ENCODE data around the gene TIMMDC1.

Gene TIMMDC1, protein sequence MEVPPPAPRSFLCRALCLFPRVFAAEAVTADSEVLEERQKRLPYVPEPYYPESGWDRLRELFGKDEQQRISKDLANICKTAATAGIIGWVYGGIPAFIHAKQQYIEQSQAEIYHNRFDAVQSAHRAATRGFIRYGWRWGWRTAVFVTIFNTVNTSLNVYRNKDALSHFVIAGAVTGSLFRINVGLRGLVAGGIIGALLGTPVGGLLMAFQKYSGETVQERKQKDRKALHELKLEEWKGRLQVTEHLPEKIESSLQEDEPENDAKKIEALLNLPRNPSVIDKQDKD

DNA sequence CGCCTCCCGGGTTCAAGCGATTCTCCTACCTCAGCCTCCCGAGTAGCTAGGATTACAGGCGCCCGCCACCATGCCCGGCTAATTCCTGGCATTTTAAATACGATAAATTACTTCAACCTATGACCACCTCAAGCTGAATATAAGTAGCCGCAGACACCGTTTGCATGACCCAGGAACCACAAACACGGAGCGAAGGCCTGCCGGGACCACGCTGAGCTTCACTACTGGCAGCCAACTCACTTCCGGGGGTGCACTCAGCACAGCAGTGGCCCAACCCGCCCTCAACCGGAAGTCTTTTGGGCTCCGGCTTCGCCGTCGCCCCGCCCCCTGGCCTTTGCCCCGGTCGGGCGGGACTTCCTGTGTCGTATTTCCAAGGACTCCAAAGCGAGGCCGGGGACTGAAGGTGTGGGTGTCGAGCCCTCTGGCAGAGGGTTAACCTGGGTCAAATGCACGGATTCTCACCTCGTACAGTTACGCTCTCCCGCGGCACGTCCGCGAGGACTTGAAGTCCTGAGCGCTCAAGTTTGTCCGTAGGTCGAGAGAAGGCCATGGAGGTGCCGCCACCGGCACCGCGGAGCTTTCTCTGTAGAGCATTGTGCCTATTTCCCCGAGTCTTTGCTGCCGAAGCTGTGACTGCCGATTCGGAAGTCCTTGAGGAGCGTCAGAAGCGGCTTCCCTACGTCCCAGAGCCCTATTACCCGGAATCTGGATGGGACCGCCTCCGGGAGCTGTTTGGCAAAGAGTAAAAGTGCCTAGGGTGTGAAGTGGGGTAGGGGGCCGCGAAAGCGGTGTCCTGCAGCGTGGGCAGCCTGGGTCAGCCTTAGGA lies at the start of gene TIMMDC1:
TSS of gene TIMMDC1 (plus strand) at position 362 of the 826 bp plus-strand sequence. CDS start at position 549, 187 bp downstream.
- peak; percentile 75 for DNase-seq

DNA sequence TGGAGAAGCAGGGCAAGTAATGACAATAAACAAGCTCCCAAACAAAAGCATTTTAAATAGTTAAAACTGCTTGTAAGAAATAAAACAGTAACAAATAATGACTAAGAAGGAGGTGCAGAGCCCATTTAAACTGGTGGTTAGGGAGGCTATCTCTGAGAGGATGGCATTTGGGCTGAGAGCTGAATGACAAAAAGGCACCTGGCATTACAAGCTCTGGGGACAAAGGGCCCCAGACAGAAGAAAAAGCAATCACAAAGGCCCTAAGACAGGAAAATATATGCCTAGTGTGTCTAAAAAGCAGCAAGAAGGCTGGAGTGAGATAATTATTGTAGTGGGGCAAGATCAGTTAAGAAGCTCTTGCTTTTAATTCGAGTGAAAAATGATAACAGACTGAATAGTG lies 44.5 kb upstream of the TIMMDC1 start:
- no peak for DNase-seq

DNA sequence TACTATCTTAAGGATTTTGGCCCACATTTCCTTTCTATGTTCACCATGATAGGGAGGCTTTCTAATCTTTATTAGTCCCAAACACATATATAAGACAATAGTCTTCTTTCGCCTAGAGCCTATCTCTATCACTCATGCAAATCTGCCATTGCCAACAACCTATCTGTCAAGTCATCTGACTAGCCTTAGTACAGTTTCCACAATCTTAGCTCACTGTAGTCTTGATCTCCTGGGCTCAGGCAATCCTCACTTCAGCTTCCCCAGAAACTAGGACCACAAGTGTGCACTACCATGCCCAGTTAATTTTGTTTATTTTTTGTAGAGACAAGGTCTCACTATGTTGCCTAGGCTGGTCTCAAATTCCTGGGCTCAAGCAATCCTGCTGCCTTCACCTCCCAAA lies 41.9 kb upstream of the TIMMDC1 start:
- DNase-seq = no peak

DNA sequence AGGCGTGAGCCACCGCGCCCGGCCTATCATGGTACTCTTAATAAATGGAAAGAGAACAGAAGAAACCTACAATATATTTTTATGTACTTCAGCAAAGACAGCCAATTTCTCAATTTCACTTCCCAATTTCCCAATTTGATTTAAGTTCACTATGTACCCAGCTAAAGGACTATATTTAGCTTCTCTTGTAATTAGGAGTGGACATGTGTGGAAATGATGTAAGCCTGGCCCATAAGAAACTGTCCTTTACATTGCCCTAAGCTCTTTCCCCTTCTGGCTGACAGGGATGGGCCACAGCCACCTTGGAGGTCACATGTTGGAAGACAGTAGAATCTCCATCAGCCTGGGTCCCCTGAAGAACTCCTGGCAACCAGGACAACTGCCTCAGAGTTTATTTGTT lies 41.1 kb upstream of the TIMMDC1 start:
- no peak for DNase-seq

DNA sequence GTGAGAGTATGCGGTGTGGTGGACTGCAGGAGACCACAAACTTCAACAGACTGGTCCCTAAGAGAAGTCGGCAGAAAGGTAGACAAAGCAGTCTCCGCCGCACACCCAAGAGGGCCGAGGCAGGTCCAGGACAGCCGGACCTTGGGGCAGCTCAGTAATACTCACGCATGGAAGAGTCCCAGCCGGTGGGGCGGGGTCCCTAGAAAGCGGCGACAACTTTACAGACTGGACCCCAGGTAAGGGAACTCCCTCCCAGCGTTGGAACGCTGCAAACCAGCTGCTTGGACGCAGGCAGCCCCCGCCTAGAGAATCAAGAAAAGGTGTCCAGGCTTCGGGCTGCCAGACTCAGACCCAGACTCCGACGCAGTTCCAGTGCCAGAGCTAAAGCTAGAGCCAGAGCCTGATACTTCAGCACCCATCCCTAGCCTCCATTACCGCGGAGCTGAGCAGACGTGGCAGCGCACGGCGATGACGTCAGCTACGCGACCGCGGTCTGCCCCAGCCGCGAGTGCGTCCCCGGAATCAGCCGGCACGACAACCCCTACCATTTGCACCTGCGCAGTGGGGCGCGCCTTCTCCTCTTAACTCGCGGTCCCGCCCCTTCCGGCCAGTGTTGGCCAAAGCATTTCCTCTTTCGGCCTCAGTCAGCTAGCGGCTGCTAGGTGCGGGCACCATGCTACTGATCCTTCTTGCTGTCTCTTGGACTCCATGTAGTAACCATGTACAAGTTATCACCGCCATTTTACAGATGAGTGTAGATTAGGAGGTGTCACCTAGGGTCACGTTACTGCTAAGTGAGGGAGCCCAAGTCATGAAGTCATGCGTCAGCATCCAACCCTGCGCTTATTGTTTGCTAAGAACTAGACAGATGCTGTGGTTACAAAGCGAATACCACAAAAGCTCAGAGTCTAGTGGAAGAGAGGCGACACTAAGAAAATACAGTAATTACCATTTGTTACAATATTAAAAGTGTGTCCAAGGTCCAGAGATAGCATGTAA lies 34.9 kb upstream of the TIMMDC1 start, which contains the start of gene TMEM39A:
TSS of gene TMEM39A (minus strand) at position 445 of the 999 bp plus-strand sequence. CDS start 1,541 bp downstream, outside the sequence.
- peak; percentile 83 for DNase-seq

DNA sequence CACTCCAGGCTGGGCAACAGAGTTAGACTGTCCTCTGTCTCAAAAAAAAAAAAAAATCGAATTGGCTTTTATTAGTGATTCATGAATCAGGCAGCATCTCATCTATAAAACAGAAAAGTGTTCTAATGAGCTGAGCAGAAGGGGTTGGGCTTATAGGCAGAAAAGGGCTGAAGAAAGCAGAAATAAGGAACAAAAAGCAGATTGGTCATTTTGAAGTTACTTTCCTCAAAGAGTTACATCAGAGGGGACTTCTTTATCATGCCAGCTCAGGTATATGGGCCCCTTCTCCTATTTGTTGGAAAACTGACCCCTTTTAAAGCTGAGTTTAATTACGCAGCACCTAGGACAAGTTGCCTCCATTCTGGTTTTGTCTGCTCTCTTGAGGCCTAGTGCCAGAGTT lies 30.3 kb upstream of the TIMMDC1 start:
- DNase-seq = no peak

DNA sequence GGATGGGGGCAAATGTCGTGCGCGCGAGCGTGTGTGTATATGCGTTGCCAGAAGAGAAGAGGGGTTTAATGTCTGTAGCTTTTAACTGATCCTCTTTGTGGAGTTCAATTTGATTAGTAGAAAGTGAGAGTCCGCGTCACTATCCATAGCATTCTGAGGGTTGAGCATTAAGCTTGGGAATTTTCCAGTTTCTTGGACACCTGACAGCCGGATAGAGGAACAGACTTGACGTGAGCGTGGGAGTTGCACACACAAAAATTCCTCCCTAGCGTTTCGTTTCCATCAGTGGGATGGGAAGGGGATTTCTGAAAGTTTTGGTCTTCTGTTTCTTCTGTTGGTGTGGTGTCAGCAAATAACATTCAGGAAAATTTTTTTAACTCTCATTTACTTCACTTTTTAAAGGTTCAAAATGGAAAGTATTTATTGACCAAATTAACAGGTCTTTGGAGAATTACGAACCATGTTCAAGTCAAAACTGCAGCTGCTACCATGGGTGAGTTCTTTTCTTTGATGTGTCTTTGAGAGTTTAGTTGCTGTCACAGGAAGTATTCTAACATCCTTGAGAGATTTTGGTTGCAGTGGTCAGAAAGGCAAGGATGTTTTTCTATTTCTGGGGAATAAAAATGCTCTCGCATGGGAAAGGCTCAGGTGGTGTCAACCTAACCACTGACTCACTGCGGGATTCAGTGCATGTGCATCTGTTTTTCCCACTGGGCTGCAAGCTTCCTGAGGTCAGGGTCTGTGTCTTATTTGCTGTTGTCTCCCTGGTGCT lies 28.7 kb upstream of the TIMMDC1 start:
- no peak for DNase-seq

DNA sequence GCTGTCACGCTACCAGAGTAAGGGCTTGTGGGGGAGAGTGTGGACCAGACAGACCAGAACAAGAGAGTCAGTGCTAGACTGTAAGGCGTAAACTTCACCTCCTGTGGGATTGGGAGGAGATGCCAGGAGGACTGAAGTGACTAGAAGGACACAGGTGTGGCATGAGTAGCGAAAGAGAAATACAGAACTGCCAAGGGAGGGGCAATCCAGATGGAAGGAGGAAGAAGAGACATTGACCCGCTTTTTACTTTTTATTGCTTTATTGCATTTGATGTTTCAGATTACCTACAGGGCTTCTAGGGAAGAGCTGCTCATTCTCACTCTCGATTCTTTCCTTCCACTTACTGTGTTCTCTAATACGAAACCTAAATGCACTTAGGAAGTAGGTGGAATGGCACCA lies 27.5 kb upstream of the TIMMDC1 start:
- DNase-seq = no peak

DNA sequence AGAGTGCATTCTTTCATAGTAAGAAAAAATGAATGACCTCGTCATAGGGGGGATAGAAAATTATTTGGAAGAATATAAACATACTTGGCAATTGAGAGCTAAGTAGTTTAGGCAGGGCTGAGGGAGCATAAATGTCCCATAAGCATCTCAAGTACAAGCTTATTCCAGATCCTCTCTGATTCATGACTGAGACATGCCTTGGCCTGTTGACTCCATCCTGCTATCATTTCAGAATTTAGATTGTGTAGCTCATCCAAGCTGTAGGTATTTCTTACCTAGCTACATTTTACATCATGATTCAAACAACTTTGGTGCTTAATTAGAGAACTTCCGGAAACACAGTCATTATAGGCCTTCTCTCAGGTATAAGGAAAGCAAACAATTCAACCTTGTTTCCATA lies 17.3 kb upstream of the TIMMDC1 start:
- no peak for DNase-seq

DNA sequence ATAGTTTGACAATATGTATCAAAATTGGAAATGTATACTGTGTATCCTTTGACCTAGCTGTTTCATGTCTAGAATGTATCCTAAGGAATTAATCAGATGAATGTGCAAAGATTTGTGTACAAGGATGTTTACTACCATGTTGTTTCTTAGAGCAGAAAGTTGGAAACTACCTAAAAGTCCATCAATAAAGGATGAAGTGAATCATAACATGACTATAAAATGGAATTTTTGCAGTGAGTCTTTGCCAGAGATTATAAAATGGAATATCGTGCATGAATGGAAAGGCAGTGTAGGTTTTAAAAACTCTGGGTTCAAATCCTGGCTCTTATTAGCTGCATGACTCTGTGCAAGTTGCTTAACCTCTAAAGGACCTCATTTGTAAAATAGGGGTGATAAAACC lies 15.2 kb upstream of the TIMMDC1 start:
- DNase-seq = no peak

DNA sequence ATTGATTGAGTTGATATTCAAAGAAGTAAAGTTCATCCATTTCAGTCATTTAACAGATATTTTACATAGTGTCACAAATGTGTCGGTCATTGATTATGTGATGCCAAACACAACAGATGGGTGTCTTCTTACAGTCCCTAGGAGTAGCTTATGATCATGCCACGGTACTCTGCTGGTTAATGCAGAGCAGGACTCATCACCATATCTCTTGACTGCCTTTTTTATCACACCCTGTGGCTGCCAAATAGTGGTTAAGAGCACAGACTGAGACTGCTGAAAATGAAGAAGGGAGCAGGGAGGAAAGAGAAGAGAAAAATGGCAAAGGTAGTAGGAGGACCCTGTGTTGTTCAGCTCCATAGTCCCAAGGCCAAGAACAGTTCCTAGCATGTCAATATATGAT lies 12.8 kb upstream of the TIMMDC1 start:
- DNase-seq = no peak

DNA sequence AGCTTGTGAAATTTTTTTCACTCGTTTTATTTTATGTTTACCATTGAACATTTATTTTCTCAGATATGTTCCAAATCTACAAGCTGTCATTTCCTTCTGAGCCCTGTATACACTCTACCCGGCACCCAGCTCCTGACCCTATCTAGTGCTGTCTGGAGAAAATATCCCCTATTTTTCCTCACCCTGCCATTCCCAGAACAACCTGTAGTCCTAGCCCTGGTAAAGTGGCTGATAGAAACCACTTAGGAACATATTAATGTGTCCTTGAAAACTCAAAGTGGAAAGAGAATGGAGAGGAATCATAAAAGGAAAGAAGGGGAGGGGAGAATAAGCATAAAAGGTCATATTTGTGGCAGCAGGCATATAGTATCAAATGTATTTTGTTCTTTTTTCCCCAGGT lies 8.2 kb upstream of the TIMMDC1 start:
- no peak for DNase-seq

DNA sequence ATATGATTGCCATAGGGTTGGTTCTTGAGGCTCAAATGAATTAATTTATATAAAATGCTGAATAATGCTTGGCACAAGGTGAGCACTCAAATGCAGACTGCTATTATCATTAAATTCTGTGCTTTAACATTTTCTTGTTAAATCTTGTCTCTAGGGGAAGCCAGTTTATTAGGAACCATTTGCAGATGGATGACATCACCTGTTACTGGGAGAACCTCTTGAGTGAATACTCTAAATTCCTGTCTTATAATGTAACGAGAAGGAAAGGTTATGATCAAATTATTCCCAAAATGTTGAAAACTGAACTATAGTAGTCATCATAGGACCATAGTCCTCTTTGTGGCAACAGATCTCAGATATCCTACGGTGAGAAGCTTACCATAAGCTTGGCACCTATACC lies 6.2 kb upstream of the TIMMDC1 start:
- no peak for DNase-seq

DNA sequence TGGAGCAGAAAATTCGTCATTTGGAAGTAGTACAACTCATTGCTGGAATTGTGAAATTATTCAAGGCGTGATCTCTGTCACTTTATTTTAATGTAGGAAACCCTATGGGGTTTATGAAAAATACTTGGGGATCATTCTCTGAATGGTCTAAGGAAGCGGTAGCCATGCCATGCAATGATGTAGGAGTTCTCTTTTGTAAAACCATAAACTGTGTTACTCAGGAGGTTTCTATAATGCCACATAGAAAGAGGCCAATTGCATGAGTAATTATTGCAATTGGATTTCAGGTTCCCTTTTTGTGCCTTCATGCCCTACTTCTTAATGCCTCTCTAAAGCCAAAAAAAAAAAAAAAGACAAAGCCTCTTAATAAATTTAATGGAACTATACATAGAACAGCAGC lies 5.5 kb upstream of the TIMMDC1 start:
- no peak for DNase-seq

DNA sequence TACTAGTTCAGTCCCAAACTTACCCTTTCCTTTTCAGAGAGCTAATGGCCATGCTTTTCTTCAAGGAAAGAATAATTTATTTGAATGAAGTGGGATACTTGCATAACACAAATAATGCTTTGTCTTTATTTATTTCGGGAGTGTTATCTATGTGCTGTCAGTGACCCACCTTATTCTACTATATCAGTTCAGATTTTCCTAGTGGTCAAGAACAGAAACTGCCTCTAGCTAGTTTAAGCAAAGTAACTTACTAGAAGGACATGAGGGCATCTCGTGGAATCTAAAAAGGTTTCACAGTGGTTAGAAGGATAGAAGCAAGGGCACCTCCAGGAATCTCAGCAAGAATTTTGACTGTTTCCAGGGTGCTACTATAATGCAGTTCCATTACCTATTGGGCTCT lies 3.8 kb upstream of the TIMMDC1 start:
- no peak for DNase-seq

DNA sequence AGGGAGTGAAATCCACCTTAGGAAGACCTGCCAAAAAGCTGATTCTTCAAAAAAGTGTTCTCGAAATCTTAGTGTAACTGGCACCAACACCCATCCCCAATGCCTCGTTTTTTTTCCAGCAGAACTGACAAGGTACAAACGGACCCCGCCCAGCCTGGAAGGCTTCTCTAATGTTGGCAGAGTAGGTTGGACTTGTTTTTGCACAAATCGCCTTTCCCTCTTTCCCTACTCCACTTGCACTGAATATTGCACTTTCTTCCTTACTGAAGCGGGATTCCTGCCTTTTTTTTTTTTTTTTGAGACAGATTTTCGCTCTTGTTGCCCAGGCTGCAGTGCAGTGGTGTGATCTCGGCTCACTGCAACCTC lies 544 bp upstream of the TIMMDC1 start:
- DNase-seq = no peak

DNA sequence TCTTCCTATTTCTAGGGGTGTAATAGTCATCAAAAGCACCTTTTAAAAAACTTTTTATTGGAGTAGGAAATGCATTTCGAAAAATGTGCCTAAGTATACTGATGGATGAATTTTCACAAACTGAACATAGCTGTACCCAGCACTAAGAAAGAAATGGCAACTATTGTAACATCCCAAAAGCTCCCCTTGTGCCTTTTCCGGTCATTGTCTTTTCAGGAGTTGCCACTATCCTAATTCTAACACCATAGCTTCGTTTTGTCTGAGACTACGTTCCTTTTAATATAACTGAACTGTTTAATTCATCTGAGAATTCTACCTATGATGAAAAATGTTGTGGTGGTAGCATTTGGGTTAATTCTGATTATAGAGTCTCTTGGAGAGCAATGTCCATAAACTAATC lies 1.9 kb downstream of the TIMMDC1 start:
- no peak for DNase-seq

DNA sequence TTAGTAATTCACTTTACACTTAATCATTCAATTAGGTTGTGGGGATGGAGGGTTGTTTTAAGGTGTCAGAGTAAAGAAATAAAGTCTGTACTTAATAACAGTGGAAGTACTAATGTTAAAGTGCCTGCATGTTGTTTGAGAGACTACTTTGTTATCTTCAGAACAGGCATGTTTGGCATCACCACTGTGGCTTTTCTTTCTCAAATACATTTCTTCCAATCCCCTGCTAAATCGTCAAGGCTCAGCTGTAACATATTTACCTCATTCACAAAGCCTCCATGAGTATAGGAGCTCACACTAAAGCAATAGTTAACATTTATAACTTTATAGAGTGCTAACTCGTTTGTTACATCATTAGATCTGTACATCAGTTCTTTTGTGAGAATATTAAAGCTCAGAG lies 2.6 kb downstream of the TIMMDC1 start:
- no peak for DNase-seq

DNA sequence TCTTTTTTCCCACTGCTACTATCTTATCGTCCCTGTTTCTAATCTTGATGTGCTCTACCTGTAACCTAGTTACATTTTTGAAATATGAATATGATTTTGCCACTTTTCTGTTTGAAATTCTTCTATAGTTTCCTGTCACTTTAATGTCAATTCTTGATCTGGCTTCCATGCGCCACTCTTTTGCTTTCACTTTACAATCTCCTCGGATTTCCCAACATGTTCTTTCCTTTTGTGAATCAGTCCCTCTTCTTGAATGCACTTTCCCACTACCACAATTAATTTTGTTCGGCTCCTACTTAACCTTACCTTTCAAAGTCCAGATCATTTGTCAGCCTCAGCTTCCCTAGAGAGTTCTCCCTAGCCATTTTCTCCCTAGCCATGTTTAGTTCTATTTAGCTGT lies 8.3 kb downstream of the TIMMDC1 start:
- no peak for DNase-seq

DNA sequence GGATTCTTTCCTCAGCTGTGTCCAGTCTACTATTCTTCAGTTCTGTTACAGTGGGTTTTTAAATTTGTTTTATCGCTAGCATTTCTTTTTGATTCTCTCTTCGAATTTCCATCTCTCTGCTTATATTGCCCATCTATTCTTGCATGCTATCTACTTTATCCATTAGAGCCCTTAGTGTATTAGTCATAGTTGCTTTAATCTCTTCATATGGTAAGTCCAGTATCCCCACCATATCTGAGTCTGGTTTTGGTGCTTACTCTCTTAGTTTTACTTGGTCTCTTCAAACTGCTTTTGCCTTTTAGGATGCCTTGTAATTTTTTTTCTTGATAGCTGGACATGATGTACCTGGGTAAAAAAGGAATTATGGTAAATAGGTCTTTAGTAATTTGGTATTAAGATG lies 9.1 kb downstream of the TIMMDC1 start:
- no peak for DNase-seq

DNA sequence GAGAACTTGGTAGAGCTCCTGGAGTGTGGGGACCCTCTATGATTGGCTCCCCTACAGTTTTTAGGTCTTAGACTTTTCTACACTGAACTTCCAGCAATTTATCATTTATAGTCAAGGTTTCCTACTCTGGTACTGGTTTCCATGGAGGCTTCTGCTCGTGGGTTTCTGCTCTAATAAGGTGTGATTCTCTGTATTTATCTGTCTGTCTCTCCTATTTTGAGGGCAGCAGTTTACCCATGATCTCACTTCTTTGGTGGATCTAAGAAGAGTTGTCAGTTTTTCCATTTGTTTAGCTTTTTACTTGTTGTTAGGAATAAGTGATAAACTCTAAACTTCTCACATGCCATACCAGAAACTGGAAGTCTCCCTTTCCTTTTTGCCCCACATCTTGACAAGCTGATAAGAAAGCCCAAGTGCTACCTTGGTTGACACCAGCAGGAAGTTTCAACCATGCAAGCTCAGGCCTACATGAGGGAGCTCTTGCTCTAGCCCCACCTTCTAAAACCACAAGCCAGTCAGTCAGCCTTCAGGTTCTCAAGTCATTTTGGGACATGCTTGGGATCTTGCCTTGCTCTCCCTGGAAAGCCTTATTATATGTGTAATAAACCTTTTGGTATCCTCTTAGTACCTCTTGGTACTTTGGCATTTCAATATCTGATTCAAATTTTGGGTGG lies 10.0 kb downstream of the TIMMDC1 start:
- DNase-seq = no peak

DNA sequence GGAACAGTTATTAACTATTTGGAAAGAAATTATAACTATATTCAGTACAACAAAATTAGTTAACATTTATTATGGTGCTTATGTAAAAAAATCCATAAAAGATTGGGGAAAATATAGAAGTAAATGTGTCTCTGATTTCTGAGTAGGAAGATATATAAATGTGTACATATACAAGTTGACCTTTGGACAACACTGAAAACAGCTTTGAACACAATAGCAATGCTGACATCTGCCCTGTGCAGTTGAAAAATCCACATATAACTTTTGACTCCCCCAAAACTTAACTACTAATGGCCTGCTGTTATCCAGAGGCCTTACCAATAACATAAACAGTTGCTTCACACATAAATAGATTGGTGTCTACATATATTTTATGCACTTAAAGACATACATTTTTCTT lies 12.3 kb downstream of the TIMMDC1 start:
- no peak for DNase-seq

All from SIG-M5 (cell line).